SKM-1 (cell line): ENCODE data around the gene OLIG1.

Experiments used
- DNase-seq: peaks from one replicate; lab custom pipeline; 2025; ENCODE audit not compliant: unreplicated experiment; lab: John Stamatoyannopoulos, UW

OLIG1 gene

DNA sequence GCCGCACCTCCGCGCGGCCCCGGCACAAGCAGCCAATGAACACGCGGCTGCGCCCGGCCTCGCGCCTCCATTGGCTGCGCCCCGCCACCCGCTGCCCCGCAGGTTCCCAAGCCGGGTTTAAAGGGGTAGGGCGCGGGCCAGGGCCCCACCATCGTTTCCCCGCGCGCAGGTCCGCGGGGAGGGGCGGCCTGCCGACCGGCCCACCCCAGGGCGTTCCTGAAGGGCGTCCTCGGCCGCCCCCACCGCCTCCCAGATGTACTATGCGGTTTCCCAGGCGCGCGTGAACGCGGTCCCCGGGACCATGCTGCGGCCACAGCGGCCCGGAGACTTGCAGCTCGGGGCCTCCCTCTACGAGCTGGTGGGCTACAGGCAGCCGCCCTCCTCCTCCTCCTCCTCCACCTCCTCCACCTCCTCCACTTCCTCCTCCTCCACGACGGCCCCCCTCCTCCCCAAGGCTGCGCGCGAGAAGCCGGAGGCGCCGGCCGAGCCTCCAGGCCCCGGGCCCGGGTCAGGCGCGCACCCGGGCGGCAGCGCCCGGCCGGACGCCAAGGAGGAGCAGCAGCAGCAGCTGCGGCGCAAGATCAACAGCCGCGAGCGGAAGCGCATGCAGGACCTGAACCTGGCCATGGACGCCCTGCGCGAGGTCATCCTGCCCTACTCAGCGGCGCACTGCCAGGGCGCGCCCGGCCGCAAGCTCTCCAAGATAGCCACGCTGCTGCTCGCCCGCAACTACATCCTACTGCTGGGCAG lies at the start of gene OLIG1:
Gene OLIG1, plus strand, starts transcription at position 148 of the 750 bp plus-strand sequence. Its CDS starts 106 bp downstream, at position 254.
- DNase-seq, result peak; percentile 62

GRCh38 chr21:33020558-33021100 lies 49.3 kb upstream of the OLIG1 start:
- no peak for DNase-seq

DNA sequence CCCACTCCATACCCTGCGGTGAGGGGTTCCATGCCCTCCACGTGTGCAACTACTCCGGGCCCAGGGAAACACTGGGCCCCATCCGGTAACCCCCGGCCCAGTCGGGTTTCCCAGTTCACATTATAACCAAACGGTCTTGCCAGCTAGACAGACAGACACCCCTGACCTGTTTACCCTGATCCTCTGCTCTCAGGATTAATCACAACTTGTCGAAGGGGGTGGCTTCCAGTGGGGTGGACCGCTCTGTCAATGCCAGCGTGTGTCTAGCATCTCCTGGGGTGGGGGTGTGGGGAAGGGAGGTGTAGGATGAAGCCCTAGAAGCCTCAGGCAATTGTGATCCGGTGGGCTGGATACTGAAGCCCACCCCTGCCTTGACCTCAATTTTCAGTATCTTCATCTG lies 48.8 kb upstream of the OLIG1 start:
- DNase-seq, result no peak

DNA sequence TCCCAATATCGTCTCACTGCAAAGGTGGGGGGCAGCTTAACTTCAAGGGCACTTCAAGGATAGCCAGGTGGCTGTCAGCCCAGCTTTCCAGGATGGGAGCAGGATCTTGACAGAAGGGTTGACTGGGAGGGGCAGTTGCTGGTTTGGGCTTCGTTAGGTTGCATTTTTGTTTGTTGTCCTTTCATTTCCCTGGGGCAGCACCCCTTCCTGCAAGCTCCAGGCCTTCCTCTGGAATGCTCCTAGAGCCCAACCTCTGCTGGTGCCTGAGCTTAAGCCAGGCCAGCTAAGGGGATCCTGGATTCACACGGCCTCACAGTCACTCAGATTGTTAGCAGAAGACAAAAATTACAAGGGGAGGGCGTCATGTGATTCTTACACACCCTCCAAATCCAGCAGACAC lies 48.3 kb upstream of the OLIG1 start:
- no peak for DNase-seq

DNA sequence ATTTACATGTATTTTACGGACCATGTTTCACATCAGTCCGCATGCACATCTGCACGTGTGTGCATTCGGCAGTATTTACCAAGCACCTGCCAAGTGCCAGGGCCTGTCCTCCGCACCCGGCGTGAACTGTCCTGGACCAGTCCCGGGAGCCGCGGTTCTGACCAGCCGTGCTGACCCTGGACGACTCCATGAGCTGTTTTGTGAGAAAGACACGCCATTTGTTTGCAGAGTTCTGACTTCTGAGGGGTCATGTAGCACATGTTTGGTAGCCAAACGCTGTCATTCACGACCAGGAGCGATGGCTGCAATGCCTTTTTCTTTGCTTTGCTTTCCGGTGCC lies 47.5 kb upstream of the OLIG1 start:
- no peak for DNase-seq

DNA sequence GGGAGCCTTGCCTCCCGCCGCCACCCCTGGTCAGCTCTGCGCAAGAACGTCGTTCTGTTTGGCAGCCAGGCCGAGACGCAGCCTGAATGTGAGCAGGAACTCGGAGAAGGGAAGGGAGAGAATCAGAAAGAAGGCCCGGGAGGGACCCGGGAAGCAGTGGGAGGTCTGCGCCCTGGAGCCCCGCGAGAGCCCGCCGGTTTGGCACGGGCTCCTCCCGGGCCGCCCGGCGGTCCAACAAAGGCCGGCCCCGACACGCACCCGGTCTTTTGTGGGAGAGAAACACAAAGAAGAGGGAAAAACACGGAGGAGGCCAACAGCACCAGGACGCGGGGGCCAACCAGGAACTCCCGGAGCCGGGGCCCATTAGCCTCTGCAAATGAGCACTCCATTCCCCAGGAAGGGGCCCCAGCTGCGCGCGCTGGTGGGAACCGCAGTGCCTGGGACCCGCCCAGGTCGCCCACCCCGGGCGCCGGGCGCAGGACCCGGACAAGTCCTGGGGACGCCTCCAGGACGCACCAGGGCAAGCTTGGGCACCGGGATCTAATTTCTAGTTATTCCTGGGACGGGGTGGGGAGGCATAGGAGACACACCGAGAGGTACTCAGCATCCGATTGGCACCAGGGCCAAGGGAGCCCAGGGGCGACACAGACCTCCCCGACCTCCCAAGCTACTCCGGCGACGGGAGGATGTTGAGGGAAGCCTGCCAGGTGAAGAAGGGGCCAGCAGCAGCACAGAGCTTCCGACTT lies 46.9 kb upstream of the OLIG1 start:
- no peak for DNase-seq

DNA sequence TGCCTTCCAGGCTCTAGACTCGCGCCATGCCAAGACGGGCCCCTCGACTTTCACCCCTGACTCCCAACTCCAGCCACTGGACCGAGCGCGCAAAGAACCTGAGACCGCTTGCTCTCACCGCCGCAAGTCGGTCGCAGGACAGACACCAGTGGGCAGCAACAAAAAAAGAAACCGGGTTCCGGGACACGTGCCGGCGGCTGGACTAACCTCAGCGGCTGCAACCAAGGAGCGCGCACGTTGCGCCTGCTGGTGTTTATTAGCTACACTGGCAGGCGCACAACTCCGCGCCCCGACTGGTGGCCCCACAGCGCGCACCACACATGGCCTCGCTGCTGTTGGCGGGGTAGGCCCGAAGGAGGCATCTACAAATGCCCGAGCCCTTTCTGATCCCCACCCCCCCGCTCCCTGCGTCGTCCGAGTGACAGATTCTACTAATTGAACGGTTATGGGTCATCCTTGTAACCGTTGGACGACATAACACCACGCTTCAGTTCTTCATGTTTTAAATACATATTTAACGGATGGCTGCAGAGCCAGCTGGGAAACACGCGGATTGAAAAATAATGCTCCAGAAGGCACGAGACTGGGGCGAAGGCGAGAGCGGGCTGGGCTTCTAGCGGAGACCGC lies 46.3 kb upstream of the OLIG1 start:
- no peak for DNase-seq

DNA sequence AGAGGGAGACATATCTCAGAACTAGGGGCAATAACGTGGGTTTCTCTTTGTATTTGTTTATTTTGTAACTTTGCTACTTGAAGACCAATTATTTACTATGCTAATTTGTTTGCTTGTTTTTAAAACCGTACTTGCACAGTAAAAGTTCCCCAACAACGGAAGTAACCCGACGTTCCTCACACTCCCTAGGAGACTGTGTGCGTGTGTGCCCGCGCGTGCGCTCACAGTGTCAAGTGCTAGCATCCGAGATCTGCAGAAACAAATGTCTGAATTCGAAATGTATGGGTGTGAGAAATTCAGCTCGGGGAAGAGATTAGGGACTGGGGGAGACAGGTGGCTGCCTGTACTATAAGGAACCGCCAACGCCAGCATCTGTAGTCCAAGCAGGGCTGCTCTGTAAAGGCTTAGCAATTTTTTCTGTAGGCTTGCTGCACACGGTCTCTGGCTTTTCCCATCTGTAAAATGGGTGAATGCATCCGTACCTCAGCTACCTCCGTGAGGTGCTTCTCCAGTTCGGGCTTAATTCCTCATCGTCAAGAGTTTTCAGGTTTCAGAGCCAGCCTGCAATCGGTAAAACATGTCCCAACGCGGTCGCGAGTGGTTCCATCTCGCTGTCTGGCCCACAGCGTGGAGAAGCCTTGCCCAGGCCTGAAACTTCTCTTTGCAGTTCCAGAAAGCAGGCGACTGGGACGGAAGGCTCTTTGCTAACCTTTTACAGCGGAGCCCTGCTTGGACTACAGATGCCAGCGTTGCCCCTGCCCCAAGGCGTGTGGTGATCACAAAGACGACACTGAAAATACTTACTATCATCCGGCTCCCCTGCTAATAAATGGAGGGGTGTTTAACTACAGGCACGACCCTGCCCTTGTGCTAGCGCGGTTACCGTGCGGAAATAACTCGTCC lies 45.5 kb upstream of the OLIG1 start:
- no peak for DNase-seq

GRCh38 chr21:33025106-33025488 lies 44.8 kb upstream of the OLIG1 start:
- no peak for DNase-seq

DNA sequence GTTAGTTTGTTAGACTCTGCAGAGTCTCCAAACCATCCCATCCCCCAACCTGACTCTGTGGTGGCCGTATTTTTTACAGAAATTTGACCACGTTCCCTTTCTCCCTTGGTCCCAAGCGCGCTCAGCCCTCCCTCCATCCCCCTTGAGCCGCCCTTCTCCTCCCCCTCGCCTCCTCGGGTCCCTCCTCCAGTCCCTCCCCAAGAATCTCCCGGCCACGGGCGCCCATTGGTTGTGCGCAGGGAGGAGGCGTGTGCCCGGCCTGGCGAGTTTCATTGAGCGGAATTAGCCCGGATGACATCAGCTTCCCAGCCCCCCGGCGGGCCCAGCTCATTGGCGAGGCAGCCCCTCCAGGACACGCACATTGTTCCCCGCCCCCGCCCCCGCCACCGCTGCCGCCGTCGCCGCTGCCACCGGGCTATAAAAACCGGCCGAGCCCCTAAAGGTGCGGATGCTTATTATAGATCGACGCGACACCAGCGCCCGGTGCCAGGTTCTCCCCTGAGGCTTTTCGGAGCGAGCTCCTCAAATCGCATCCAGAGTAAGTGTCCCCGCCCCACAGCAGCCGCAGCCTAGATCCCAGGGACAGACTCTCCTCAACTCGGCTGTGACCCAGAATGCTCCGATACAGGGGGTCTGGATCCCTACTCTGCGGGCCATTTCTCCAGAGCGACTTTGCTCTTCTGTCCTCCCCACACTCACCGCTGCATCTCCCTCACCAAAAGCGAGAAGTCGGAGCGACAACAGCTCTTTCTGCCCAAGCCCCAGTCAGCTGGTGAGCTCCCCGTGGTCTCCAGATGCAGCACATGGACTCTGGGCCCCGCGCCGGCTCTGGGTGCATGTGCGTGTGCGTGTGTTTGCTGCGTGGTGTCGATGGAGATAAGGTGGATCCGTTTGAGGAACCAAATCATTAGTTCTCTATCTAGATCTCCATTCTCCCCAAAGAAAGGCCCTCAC lies 44.2 kb upstream of the OLIG1 start, which contains the start of gene OLIG2:
Gene OLIG2, plus strand, starts transcription at position 447 of the 954 bp plus-strand sequence. CDS start 928 bp downstream, outside the sequence.
- DNase-seq, result no peak

DNA sequence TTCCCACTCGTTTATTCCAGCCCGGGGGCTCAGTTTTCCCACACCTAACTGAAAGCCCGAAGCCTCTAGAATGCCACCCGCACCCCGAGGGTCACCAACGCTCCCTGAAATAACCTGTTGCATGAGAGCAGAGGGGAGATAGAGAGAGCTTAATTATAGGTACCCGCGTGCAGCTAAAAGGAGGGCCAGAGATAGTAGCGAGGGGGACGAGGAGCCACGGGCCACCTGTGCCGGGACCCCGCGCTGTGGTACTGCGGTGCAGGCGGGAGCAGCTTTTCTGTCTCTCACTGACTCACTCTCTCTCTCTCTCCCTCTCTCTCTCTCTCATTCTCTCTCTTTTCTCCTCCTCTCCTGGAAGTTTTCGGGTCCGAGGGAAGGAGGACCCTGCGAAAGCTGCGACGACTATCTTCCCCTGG lies 43.5 kb upstream of the OLIG1 start:
- no peak for DNase-seq

GRCh38 chr21:33026878-33027400 lies 43.0 kb upstream of the OLIG1 start:
- DNase-seq, result no peak

DNA sequence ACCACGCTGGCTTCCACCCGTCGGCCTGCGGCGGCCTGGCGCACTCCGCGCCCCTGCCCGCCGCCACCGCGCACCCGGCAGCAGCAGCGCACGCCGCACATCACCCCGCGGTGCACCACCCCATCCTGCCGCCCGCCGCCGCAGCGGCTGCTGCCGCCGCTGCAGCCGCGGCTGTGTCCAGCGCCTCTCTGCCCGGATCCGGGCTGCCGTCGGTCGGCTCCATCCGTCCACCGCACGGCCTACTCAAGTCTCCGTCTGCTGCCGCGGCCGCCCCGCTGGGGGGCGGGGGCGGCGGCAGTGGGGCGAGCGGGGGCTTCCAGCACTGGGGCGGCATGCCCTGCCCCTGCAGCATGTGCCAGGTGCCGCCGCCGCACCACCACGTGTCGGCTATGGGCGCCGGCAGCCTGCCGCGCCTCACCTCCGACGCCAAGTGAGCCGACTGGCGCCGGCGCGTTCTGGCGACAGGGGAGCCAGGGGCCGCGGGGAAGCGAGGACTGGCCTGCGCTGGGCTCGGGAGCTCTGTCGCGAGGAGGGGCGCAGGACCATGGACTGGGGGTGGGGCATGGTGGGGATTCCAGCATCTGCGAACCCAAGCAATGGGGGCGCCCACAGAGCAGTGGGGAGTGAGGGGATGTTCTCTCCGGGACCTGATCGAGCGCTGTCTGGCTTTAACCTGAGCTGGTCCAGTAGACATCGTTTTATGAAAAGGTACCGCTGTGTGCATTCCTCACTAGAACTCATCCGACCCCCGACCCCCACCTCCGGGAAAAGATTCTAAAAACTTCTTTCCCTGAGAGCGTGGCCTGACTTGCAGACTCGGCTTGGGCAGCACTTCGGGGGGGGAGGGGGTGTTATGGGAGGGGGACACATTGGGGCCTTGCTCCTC lies 42.3 kb upstream of the OLIG1 start:
- no peak for DNase-seq

GRCh38 chr21:33028287-33028670 lies 41.7 kb upstream of the OLIG1 start:
- no peak for DNase-seq

GRCh38 chr21:33028773-33029384 lies 41.1 kb upstream of the OLIG1 start:
- DNase-seq, result no peak

- DNase-seq, result no peak
Measured at GRCh38 chr21:33029385-33029921, 40.5 kb upstream of the OLIG1 start.

- DNase-seq, result no peak
Measured at GRCh38 chr21:33029975-33030461, 39.9 kb upstream of the OLIG1 start.

GRCh38 chr21:33030633-33031032 lies 39.3 kb upstream of the OLIG1 start:
- no peak for DNase-seq
